HCT116 (cell line): Measurements from ENCODE around the gene CORO6. TPM values are rescaled to one million over a fixed set of nuclear protein-coding genes. Genes with fewer than 3 reads are reported as not detected.
"Not testable (repeated sequence)": the region's sequence is repeated elsewhere in the genome, so short reads cannot be mapped to it uniquely, and the experiment has no call there.

Experiments
- ATAC-seq: fragments of 200-7000 bp; cut with Tn5 transposase; 2 replicates; pipeline ENCODE4 v1.9.1; 2020; ENCODE audit warnings: mild to moderate bottlenecking, moderate library complexity
- BruUV-seq: library from RNA; stranded (reverse); fragments of 400-500 nt; replicated peaks from 2 replicates; lab custom pipeline; 2021; lab: Mats Ljungman, UMichigan
- CTCF ChIA-PET: fragments of 300-600 bp; sonication (Branson Sonifier 250); formaldehyde crosslinking; loops from one replicate; lab custom pipeline; 2021; ENCODE audit warnings: antibody characterized with exemption; lab: Charles Lee
- POLR2A ChIA-PET: fragments of 300-600, 350-600 bp; sonication (Branson Sonifier 250); formaldehyde crosslinking; loops from one replicate; lab custom pipeline; 2021; ENCODE audit warnings: antibody characterized with exemption; lab: Charles Lee
- RAD21 ChIA-PET, 2 experiments: fragments of 300-600 bp; sonication (Branson Sonifier 250); formaldehyde crosslinking; loops; one replicate each; lab custom pipeline; 2023; ENCODE audit warnings: low total read pairs in 2 of 2; ENCODE audit not compliant: uncharacterized antibody in 2 of 2, unreplicated experiment in 2 of 2, low non-redundant PET in 1 of 2; lab: Charles Lee
- DNase-seq: peaks from one replicate; pipeline ENCODE4 v3.0.0-alpha.2; 2010; ENCODE audit warnings: low read depth, low spot score
- H2AFZ ChIP-seq: fragments of 200-600 bp; shearing (Covaris generic), sonication (generic); 2 replicates; pipeline ENCODE4 v1.6.1; 2017; ENCODE audit warnings: low read depth, mixed run types, mixed read lengths, antibody characterized with exemption, low read length; ENCODE audit not compliant: poor library complexity, severe bottlenecking
- H3K27ac ChIP-seq: 2 replicates; pipeline ENCODE4 v1.5.1; 2012; ENCODE audit warnings: low read depth, low read length
- H3K27me3 ChIP-seq: fragments of 200-600 bp; sonication (generic); 2 replicates; pipeline ENCODE4 v1.6.1; 2016; ENCODE audit warnings: mixed run types, low read length, mixed read lengths; ENCODE audit not compliant: insufficient read depth
- H3K36me3 ChIP-seq, 2 experiments: fragments of 200-500 bp in 1 of 2; fragments of 200-600 bp in 1 of 2; sonication (Bioruptor generic) in 1 of 2; sonication (generic) in 1 of 2; 2 replicates each; pipeline versions ENCODE4 v1.5.1 to v1.6.1; 2014 to 2016; ENCODE audit warnings: low read length in 2 of 2, inconsistent platforms in 1 of 2, mixed read lengths in 1 of 2, mixed run types in 1 of 2; ENCODE audit not compliant: insufficient read depth in 2 of 2, control insufficient read depth in 1 of 2
- H3K4me1 ChIP-seq, 2 experiments: fragments of 200-600 bp in 1 of 2; sonication (generic) in 1 of 2; 2 replicates each; pipeline versions ENCODE4 v1.5.1 to v1.6.1; 2012 to 2017; ENCODE audit warnings: low read length in 2 of 2, inconsistent platforms in 1 of 2, mild to moderate bottlenecking in 1 of 2, mixed read lengths in 1 of 2, mixed run types in 1 of 2, moderate library complexity in 1 of 2; ENCODE audit not compliant: insufficient read depth in 2 of 2, control insufficient read depth in 1 of 2
- H3K4me2 ChIP-seq: fragments of 200-600 bp; sonication (generic); 2 replicates; pipeline ENCODE4 v1.6.1; 2017; ENCODE audit warnings: mixed run types, low read length, mixed read lengths
- H3K4me3 ChIP-seq, 2 experiments: fragments of 200-600 bp in 1 of 2; sonication (generic) in 1 of 2; replicated peaks in 1 of 2; 2 replicates each; pipeline ENCODE4 v1.5.1; 2011 to 2016; ENCODE audit warnings: low read length in 2 of 2, control low read depth in 1 of 2, low read depth in 1 of 2, mild to moderate bottlenecking in 1 of 2, mixed read lengths in 1 of 2, mixed run types in 1 of 2
- H3K79me2 ChIP-seq: fragments of 200-600 bp; sonication (generic); 2 replicates; pipeline ENCODE4 v1.6.1; 2017; ENCODE audit warnings: mild to moderate bottlenecking, mixed run types, low read length, moderate library complexity, mixed read lengths; ENCODE audit not compliant: insufficient read depth
- H3K9ac ChIP-seq: fragments of 200-600 bp; sonication (generic); 2 replicates; pipeline ENCODE4 v1.6.1; 2016; ENCODE audit warnings: low read length, mixed read lengths
- H3K9me2 ChIP-seq: fragments of 200-600 bp; sonication (generic), shearing (Covaris generic); 2 replicates; pipeline ENCODE4 v1.6.1; 2017; ENCODE audit warnings: mixed run types, mild to moderate bottlenecking, moderate library complexity; ENCODE audit not compliant: insufficient read depth
- H3K9me3 ChIP-seq, 2 experiments: fragments of 200-500 bp in 1 of 2; fragments of 200-600 bp in 1 of 2; sonication (Bioruptor generic) in 1 of 2; sonication (generic) in 1 of 2; 2 replicates each; pipeline ENCODE4 v1.6.1; 2014 to 2017; ENCODE audit warnings: low read length in 2 of 2, mixed read lengths in 2 of 2, inconsistent platforms in 1 of 2, low read depth in 1 of 2, mild to moderate bottlenecking in 1 of 2, mixed run types in 1 of 2, moderate library complexity in 1 of 2; ENCODE audit not compliant: control insufficient read depth in 1 of 2, insufficient read depth in 1 of 2
- H4K20me1 ChIP-seq: fragments of 200-600 bp; sonication (generic), shearing (Covaris generic); 2 replicates; pipeline ENCODE4 v1.6.1; 2017; ENCODE audit warnings: mixed run types, mild to moderate bottlenecking, moderate library complexity; ENCODE audit not compliant: insufficient read depth
- CBX3 ChIP-seq: IDR thresholded peaks from 2 replicates; pipeline ENCODE4 v1.6.1; 2012; ENCODE audit warnings: low read depth
- EZH2 ChIP-seq: fragments of 200-600 bp; sonication (generic); IDR thresholded peaks from 2 replicates; pipeline ENCODE4 v1.6.1; 2017; ENCODE audit warnings: antibody characterized with exemption, mixed run types
- YY1 ChIP-seq: IDR thresholded peaks from 2 replicates; pipeline ENCODE4 v1.6.1; 2011; ENCODE audit warnings: low read length, low read depth, moderate library complexity, mild to moderate bottlenecking; ENCODE audit not compliant: insufficient replicate concordance; ENCODE audit errors: extremely low read depth
- intact Hi-C: fragments of 100-400 bp; cut with micrococcal nuclease; formaldehyde crosslinking; loops from 2 replicates; pipeline ENCODE4 v1.10.0; 2022
- total RNA-seq: library from RNA; stranded (reverse); gene quantifications from one replicate; pipeline ENCODE4 v1.2.1, GENCODE V29; 2021; ENCODE audit not compliant: unreplicated experiment

Gene CORO6
- total RNA-seq, 1 experiment from 2014 or later, result 8.7 TPM

- DNase-seq, H3K9me3 ChIP-seq, intact Hi-C loops, H3K9ac ChIP-seq, H3K4me2 ChIP-seq, H3K9me2 ChIP-seq, H4K20me1 ChIP-seq, ATAC-seq, BruUV-seq, H3K4me3 ChIP-seq, H3K27ac ChIP-seq, H3K79me2 ChIP-seq, H3K36me3 ChIP-seq, H3K27me3 ChIP-seq, H2AFZ ChIP-seq, RAD21 ChIA-PET, POLR2A ChIA-PET: not testable (repeated sequence)
- H3K4me1 ChIP-seq, result peaks cover 8 to 13% of the 10 kb centered on the region in 2 experiments; a peak in 3 of 4 replicates
- CTCF ChIA-PET, result interaction anchor here (0.6 kb wide), 1 partner anchor 8 kb away, joined by 3 read pairs; no protein-coding TSS in a partner anchor
Measured at GRCh38 chr17:29651913-29652312, 29.2 kb upstream of the CORO6 start.

- Histone ChIP-seq H3K9me3 (no peaks in the 10 kb centered on the region), H3K36me3 (no peaks in the 10 kb centered on the region), H3K9ac (no peak overlapping the region), H3K4me3 (no peak overlapping the region), H4K20me1 (no peaks in the 10 kb centered on the region), H3K9me2 (no peaks in the 10 kb centered on the region), H3K27me3 (no peaks in the 10 kb centered on the region), H3K4me1 (peaks cover 5 to 8% of the 10 kb centered on the region in 2 experiments; a peak in 3 of 4 replicates), H3K4me2 (no peak overlapping the region), H2AFZ (no peak overlapping the region), H3K27ac (no peak overlapping the region), H3K79me2 (no peaks in the 10 kb centered on the region)
- RAD21 ChIA-PET, result no interaction called here
- no peak for ATAC-seq
- no peak for TF ChIP-seq EZH2
- no peak for TF ChIP-seq YY1
- TF ChIP-seq CBX3, result no peak
- POLR2A ChIA-PET, result no interaction called here
- no peak for DNase-seq
- BruUV-seq, result no TSS peak
- CTCF ChIA-PET, result interaction anchor here (1.2 kb wide), 2 partner anchors 11 to 34 kb away, joined by 3 read pairs; no protein-coding TSS in a partner anchor
- intact Hi-C loops, result no loop called here
Measured at GRCh38 chr17:29650396-29650795, 27.7 kb upstream of the CORO6 start.
